HG03439 (cell line): Measurements from ENCODE around the gene FAM24A.
"Not testable (repeated sequence)": the region's sequence is repeated elsewhere in the genome, so short reads cannot be mapped to it uniquely, and the experiment has no call there.

Source experiments
- ATAC-seq: cut with Tn5 transposase; IDR thresholded peaks from one replicate; pipeline ENCODE4 v1.9.1; 2021; ENCODE audit warnings: mild to moderate bottlenecking, moderate library complexity; ENCODE audit not compliant: unreplicated experiment

Gene FAM24A

GRCh38 chr10:122910310-122910709 is at the start of gene FAM24A:
TSS of gene FAM24A (plus strand) at chr10:122910610. CDS start at chr10:122911635, 1,025 bp downstream.
- ATAC-seq: no peak

GRCh38 chr10:122861711-122862161 is 48.7 kb upstream of the FAM24A start:
- ATAC-seq: no peak

GRCh38 chr10:122863216-122864193 is 46.9 kb upstream of the FAM24A start:
- ATAC-seq: no peak

- ATAC-seq: no peak
These were observed 46.2 kb upstream of the FAM24A start for GRCh38 chr10:122864194-122864592.

- no peak for ATAC-seq
These were observed 45.5 kb upstream of the FAM24A start for GRCh38 chr10:122864901-122865300.

GRCh38 chr10:122866757-122867482 is 43.5 kb upstream of the FAM24A start:
- ATAC-seq: not testable (repeated sequence)

GRCh38 chr10:122868768-122869167 is 41.6 kb upstream of the FAM24A start:
- ATAC-seq: not testable (repeated sequence)

- not testable (repeated sequence) for ATAC-seq
These were observed 38.5 kb upstream of the FAM24A start for GRCh38 chr10:122871947-122872346.

GRCh38 chr10:122875843-122876466 is 34.5 kb upstream of the FAM24A start:
- ATAC-seq: no peak

- no peak for ATAC-seq
These were observed 33.9 kb upstream of the FAM24A start for GRCh38 chr10:122876467-122876855.

- no peak for ATAC-seq
These were observed 33.1 kb upstream of the FAM24A start for GRCh38 chr10:122877264-122877663.

- no peak for ATAC-seq
These were observed 31.5 kb upstream of the FAM24A start for GRCh38 chr10:122878799-122879338.

- peak; percentile 89 for ATAC-seq
These were observed 30.8 kb upstream of the FAM24A start, which contains the start of gene FAM24B for GRCh38 chr10:122879339-122880273. TSS of gene FAM24B (minus strand) at chr10:122879581. CDS start at chr10:122850515, 29,066 bp downstream.

- ATAC-seq: no peak
These were observed 27.6 kb upstream of the FAM24A start for GRCh38 chr10:122882766-122883165.

- ATAC-seq: no peak
These were observed 26.2 kb upstream of the FAM24A start for GRCh38 chr10:122884166-122884565.

GRCh38 chr10:122894261-122894944 is 16.0 kb upstream of the FAM24A start:
- ATAC-seq: no peak

GRCh38 chr10:122903861-122904260 is 6.5 kb upstream of the FAM24A start:
- not testable (repeated sequence) for ATAC-seq

GRCh38 chr10:122911889-122912484 is 1.6 kb downstream of the FAM24A start:
- no peak for ATAC-seq

GRCh38 chr10:122915700-122916099 is 5.3 kb downstream of the FAM24A start:
- no peak for ATAC-seq
